ENCODE results near the gene CARMIL1.
"Not testable (repeated sequence)": the region's sequence is repeated elsewhere in the genome, so short reads cannot be mapped to it uniquely, and the experiment has no call there.

Gene CARMIL1

DNA sequence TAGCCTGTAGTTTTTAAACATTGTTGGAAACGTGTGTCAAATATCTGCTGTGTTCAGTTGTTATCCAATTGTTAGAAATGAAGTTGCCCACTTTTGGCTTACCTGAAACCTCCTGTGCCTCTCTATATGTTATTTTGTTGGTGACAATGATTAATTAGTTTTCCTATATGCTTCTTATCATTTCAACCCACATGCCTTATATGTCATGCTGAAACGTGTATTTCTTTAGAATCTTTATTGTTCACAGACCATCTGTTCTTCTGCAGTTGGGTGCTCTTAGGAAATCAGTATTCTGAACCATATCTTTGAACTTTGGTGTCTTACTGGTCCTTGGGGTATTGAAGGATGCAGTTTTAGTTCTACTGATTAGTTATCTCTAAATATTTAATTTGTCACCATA lies 281.7 kb downstream of the CARMIL1 start:
- Histone ChIP-seq H3K9me3 (replicated peaks; ENCODE audit: low read length) (no peaks in the 10 kb centered on the region), H3K4me1 (ENCODE audit: control insufficient read depth, insufficient read depth, low read length) (no peaks in the 10 kb centered on the region), H3K4me2 (ENCODE audit: low read length) (no peak overlapping the region)

GRCh38 chr6:25564943-25565342 lies 285.8 kb downstream of the CARMIL1 start:
- Histone ChIP-seq H3K9me3 (replicated peaks; ENCODE audit: low read length) (no peaks in the 10 kb centered on the region), H3K27me3 (ENCODE audit: control insufficient read depth, insufficient read depth, low read length) (no peaks in the 10 kb centered on the region), H3K4me3 (ENCODE audit: low read length) (no peak overlapping the region), H3K4me2 (ENCODE audit: low read length) (no peak overlapping the region), H3K9ac (ENCODE audit: low read depth, low read length) (no peak overlapping the region), H3K36me3 (ENCODE audit: insufficient read depth, low read length) (no peaks in the 10 kb centered on the region), H3K4me1 (ENCODE audit: control insufficient read depth, insufficient read depth, low read length) (no peaks in the 10 kb centered on the region)

More for the DNA sequence above, 281.7 kb downstream of the CARMIL1 start:
- H3K9ac ChIP-seq (ENCODE audit: low read depth, low read length) = no peak overlapping the region
- no peak overlapping the region for H3K4me3 ChIP-seq (ENCODE audit: low read length)
- no peaks in the 10 kb centered on the region for H3K36me3 ChIP-seq (ENCODE audit: insufficient read depth, low read length)
- H3K27me3 ChIP-seq (ENCODE audit: control insufficient read depth, insufficient read depth, low read length) = no peaks in the 10 kb centered on the region

DNA sequence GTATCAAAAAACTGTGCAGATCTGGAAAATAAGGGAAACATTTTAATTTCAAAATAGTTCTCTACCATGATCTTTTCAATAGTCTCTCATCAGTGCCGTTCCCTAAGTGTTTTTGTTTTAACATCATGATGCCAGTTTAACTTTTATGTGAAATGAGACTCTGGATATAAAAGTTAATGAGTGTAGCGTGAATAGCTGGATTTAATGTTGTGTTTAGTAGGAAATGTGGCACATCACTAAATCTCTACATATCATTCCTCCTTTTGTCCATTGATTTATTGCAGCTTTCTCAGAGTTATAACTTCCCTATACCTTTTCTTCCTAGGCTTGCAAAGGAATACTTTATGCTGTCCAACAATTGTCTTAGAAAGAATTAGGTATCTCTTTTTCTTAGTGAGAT lies 291.4 kb downstream of the CARMIL1 start:
- no peak overlapping the region for H3K4me2 ChIP-seq (ENCODE audit: low read length)
- no peak overlapping the region for H3K9ac ChIP-seq (ENCODE audit: low read depth, low read length)
- H3K4me3 ChIP-seq (ENCODE audit: low read length) = no peak overlapping the region
- no peaks in the 10 kb centered on the region for H3K9me3 ChIP-seq (replicated peaks; ENCODE audit: low read length)
- H3K36me3 ChIP-seq (ENCODE audit: insufficient read depth, low read length) = no peaks in the 10 kb centered on the region
- H3K27me3 ChIP-seq (ENCODE audit: control insufficient read depth, insufficient read depth, low read length) = no peaks in the 10 kb centered on the region
- no peaks in the 10 kb centered on the region for H3K4me1 ChIP-seq (ENCODE audit: control insufficient read depth, insufficient read depth, low read length)

- H3K4me3 ChIP-seq (ENCODE audit: low read length) = no peak overlapping the region
- no peaks in the 10 kb centered on the region for H3K9me3 ChIP-seq (replicated peaks; ENCODE audit: low read length)
- no peaks in the 10 kb centered on the region for H3K4me1 ChIP-seq (ENCODE audit: control insufficient read depth, insufficient read depth, low read length)
- H3K36me3 ChIP-seq (ENCODE audit: insufficient read depth, low read length) = no peaks in the 10 kb centered on the region
- no peak overlapping the region for H3K9ac ChIP-seq (ENCODE audit: low read depth, low read length)
- no peak overlapping the region for H3K4me2 ChIP-seq (ENCODE audit: low read length)
- no peaks in the 10 kb centered on the region for H3K27me3 ChIP-seq (ENCODE audit: control insufficient read depth, insufficient read depth, low read length)
These were observed 297.7 kb downstream of the CARMIL1 start for GRCh38 chr6:25576919-25577318.

- Histone ChIP-seq H3K9ac (ENCODE audit: low read depth, low read length) (no peak overlapping the region), H3K9me3 (replicated peaks; ENCODE audit: low read length) (no peaks in the 10 kb centered on the region), H3K36me3 (ENCODE audit: insufficient read depth, low read length) (no peaks in the 10 kb centered on the region), H3K27me3 (ENCODE audit: control insufficient read depth, insufficient read depth, low read length) (no peaks in the 10 kb centered on the region), H3K4me3 (ENCODE audit: low read length) (no peak overlapping the region), H3K4me1 (ENCODE audit: control insufficient read depth, insufficient read depth, low read length) (no peaks in the 10 kb centered on the region), H3K4me2 (ENCODE audit: low read length) (no peak overlapping the region)
These were observed 299.4 kb downstream of the CARMIL1 start for GRCh38 chr6:25578538-25578937.

DNA sequence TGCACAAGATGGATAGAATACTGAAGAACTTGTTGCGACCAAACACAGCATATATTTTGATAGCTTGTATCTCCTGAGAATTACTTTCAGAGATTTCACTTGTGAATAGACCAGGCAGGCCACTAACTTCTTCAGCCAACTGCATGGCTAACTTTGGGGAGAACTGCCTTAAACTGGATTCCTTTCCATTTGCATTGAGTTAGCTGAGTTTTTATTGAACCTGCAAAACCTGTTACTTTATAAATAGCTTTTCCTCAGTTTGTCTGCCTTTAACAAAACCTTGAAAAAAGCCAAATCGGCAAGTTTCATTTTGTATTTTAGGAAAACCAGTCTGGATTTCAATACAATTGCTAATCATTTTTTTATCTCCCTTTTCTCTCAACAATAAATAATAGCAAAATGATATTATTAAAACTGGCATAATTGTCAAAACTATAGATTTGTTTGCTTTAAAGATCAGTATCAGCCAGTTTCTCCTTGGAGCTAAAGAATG lies 300.3 kb downstream of the CARMIL1 start:
- Histone ChIP-seq H3K4me2 (ENCODE audit: low read length) (no peak overlapping the region), H3K4me3 (ENCODE audit: low read length) (no peak overlapping the region), H3K36me3 (ENCODE audit: insufficient read depth, low read length) (no peaks in the 10 kb centered on the region), H3K9ac (ENCODE audit: low read depth, low read length) (no peak overlapping the region), H3K4me1 (ENCODE audit: control insufficient read depth, insufficient read depth, low read length) (no peaks in the 10 kb centered on the region), H3K9me3 (replicated peaks; ENCODE audit: low read length) (no peaks in the 10 kb centered on the region), H3K27me3 (ENCODE audit: control insufficient read depth, insufficient read depth, low read length) (no peaks in the 10 kb centered on the region)

DNA sequence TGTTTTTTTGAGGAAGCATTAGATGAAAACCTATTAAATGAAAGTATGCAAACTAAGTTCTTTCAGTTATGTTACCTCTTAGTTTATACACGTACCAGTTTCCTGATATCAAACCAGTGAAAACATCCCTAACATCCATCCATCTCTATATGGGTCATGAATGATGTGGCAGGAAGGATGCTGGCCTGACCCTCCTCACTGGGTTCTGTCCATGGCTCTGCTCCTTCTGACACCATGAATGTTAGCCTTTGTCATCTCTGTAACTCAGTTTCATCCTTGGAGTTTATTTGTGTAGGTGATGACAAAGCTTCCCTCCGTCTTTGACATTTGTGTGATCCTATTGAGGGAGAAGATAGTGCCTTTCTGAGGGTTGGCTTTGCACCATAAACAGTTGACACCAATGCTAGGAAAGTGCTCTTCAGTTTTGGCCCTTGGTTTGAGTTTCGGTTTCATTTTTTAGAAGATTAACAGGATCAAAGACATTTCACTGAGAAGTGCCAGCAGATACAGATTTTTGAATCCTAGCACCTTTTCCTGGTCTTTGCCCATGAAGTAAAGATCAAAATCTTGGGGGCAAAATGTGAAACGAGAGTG lies 300.8 kb downstream of the CARMIL1 start:
- H3K4me1 ChIP-seq (ENCODE audit: control insufficient read depth, insufficient read depth, low read length) = no peaks in the 10 kb centered on the region
- H3K9me3 ChIP-seq (replicated peaks; ENCODE audit: low read length) = no peaks in the 10 kb centered on the region
- H3K4me3 ChIP-seq (ENCODE audit: low read length) = no peak overlapping the region
- no peak overlapping the region for H3K9ac ChIP-seq (ENCODE audit: low read depth, low read length)
- H3K36me3 ChIP-seq (ENCODE audit: insufficient read depth, low read length) = no peaks in the 10 kb centered on the region
- no peak overlapping the region for H3K4me2 ChIP-seq (ENCODE audit: low read length)
- no peaks in the 10 kb centered on the region for H3K27me3 ChIP-seq (ENCODE audit: control insufficient read depth, insufficient read depth, low read length)

DNA sequence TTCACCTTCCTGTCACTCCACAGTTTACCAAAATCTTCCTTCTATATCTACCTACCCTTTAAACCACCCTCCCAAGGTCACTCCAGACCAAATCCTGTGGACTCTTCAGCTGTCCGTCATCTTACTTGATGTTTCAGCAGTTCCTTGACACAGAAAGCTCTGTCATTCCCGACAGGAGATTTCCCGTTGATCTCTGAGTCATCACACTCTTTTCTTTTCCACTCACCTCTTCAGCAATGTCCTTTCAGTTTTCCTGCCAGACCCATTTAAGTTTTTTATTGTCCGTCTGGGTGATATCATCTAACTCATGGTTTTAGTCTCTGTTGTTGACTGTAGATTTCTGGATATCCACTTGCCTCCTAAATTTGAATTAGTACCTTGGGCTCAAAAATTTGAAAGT lies 302.9 kb downstream of the CARMIL1 start:
- Histone ChIP-seq H3K4me3 (ENCODE audit: low read length) (no peak overlapping the region), H3K4me2 (ENCODE audit: low read length) (no peak overlapping the region), H3K36me3 (ENCODE audit: insufficient read depth, low read length) (no peaks in the 10 kb centered on the region), H3K9me3 (replicated peaks; ENCODE audit: low read length) (no peaks in the 10 kb centered on the region), H3K27me3 (ENCODE audit: control insufficient read depth, insufficient read depth, low read length) (no peaks in the 10 kb centered on the region), H3K4me1 (ENCODE audit: control insufficient read depth, insufficient read depth, low read length) (no peaks in the 10 kb centered on the region), H3K9ac (ENCODE audit: low read depth, low read length) (no peak overlapping the region)

GRCh38 chr6:25583099-25583498 lies 303.9 kb downstream of the CARMIL1 start:
- Histone ChIP-seq H3K4me2 (ENCODE audit: low read length) (no peak overlapping the region), H3K9ac (ENCODE audit: low read depth, low read length) (no peak overlapping the region), H3K9me3 (replicated peaks; ENCODE audit: low read length) (no peaks in the 10 kb centered on the region), H3K36me3 (ENCODE audit: insufficient read depth, low read length) (no peaks in the 10 kb centered on the region), H3K4me1 (ENCODE audit: control insufficient read depth, insufficient read depth, low read length) (no peaks in the 10 kb centered on the region), H3K27me3 (ENCODE audit: control insufficient read depth, insufficient read depth, low read length) (no peaks in the 10 kb centered on the region), H3K4me3 (ENCODE audit: low read length) (no peak overlapping the region)

GRCh38 chr6:25583906-25584305 lies 304.7 kb downstream of the CARMIL1 start:
- Histone ChIP-seq H3K9ac (ENCODE audit: low read depth, low read length) (no peak overlapping the region), H3K9me3 (replicated peaks; ENCODE audit: low read length) (no peaks in the 10 kb centered on the region), H3K4me1 (ENCODE audit: control insufficient read depth, insufficient read depth, low read length) (no peaks in the 10 kb centered on the region), H3K27me3 (ENCODE audit: control insufficient read depth, insufficient read depth, low read length) (no peaks in the 10 kb centered on the region), H3K4me3 (ENCODE audit: low read length) (no peak overlapping the region), H3K4me2 (ENCODE audit: low read length) (no peak overlapping the region), H3K36me3 (ENCODE audit: insufficient read depth, low read length) (no peaks in the 10 kb centered on the region)

GRCh38 chr6:25585225-25585624 lies 306.1 kb downstream of the CARMIL1 start:
- Histone ChIP-seq H3K4me3 (ENCODE audit: low read length) (no peak overlapping the region), H3K27me3 (ENCODE audit: control insufficient read depth, insufficient read depth, low read length) (no peaks in the 10 kb centered on the region), H3K36me3 (ENCODE audit: insufficient read depth, low read length) (no peaks in the 10 kb centered on the region), H3K4me1 (ENCODE audit: control insufficient read depth, insufficient read depth, low read length) (no peaks in the 10 kb centered on the region), H3K9ac (ENCODE audit: low read depth, low read length) (no peak overlapping the region), H3K4me2 (ENCODE audit: low read length) (no peak overlapping the region), H3K9me3 (replicated peaks; ENCODE audit: low read length) (no peaks in the 10 kb centered on the region)

GRCh38 chr6:25586119-25586518 lies 306.9 kb downstream of the CARMIL1 start:
- not testable (repeated sequence) for H3K4me3 ChIP-seq (ENCODE audit: low read length); H3K27me3 ChIP-seq (ENCODE audit: control insufficient read depth, insufficient read depth, low read length); H3K9ac ChIP-seq (ENCODE audit: low read depth, low read length); H3K9me3 ChIP-seq (replicated peaks; ENCODE audit: low read length); H3K4me2 ChIP-seq (ENCODE audit: low read length); H3K36me3 ChIP-seq (ENCODE audit: insufficient read depth, low read length); H3K4me1 ChIP-seq (ENCODE audit: control insufficient read depth, insufficient read depth, low read length)

Measured in skeletal muscle satellite cell (primary cell).